Esophagus (tissue), 2 donors: ENCODE data around the gene DLX1. TPM values are rescaled to one million over a fixed set of nuclear protein-coding genes. Genes with fewer than 3 reads are reported as not detected.
"Not testable (repeated sequence)": the region's sequence is repeated elsewhere in the genome, so short reads cannot be mapped to it uniquely, and the experiment has no call there.

Experiments
- H3K27ac ChIP-seq, 2 donors: one replicate each; pipeline ENCODE4 v1.5.1; 2013; ENCODE audit warnings: low read depth in 2 of 2, mild to moderate bottlenecking in 2 of 2, inconsistent platforms in 1 of 2, low read length in 1 of 2, moderate library complexity in 1 of 2
- H3K27me3 ChIP-seq, 2 donors: one replicate each; pipeline ENCODE4 v1.6.1; 2013; ENCODE audit warnings: low read length in 2 of 2, control low read depth in 1 of 2, mild to moderate bottlenecking in 1 of 2; ENCODE audit not compliant: insufficient read depth in 2 of 2, control insufficient read depth in 1 of 2
- H3K36me3 ChIP-seq, 2 donors: one replicate each; pipeline ENCODE4 v1.6.1; 2013; ENCODE audit warnings: low read length in 1 of 2; ENCODE audit not compliant: control insufficient read depth in 2 of 2, insufficient read depth in 2 of 2
- H3K4me1 ChIP-seq, 2 donors: one replicate each; pipeline ENCODE4 v1.6.1; 2013; ENCODE audit warnings: low read length in 1 of 2; ENCODE audit not compliant: control insufficient read depth in 2 of 2, insufficient read depth in 2 of 2
- H3K4me3 ChIP-seq, 2 donors: one replicate each; pipeline ENCODE4 v1.5.1; 2013; ENCODE audit warnings: low read length in 2 of 2, mild to moderate bottlenecking in 2 of 2, low read depth in 1 of 2, moderate library complexity in 1 of 2
- H3K9me3 ChIP-seq, 2 donors: one replicate each; pipeline ENCODE4 v1.6.1; 2013; ENCODE audit warnings: mild to moderate bottlenecking in 2 of 2, low read depth in 1 of 2, low read length in 1 of 2, moderate library complexity in 1 of 2; ENCODE audit not compliant: control insufficient read depth in 2 of 2, insufficient read depth in 1 of 2
- WGBS, 2 donors: extraction: QIAGEN DNeasy Blood & Tissue Kit; methylation state at CpG; one replicate each; pipeline ENCODE4 v1.1.7; 2013; 5-methylcytosine and 5-hydroxymethylcytosine counted together
- polyA plus RNA-seq, 2 donors: library from polyadenylated mRNA; stranded (reverse); fragments of 200-250 nt; gene quantifications; one replicate each; pipeline ENCODE4 v1.2.3, GENCODE V29; 2013
- donor health status: healthy with polysubstance abuse.
- donor health status: Bipolar disorder and iron deficiency.

The DLX1 gene
- polyA plus RNA-seq, 2 donors, result 0.02 to 0.06 TPM

GRCh38 chr2:172062402-172063004, 22.8 kb upstream of the DLX1 start:
- Histone ChIP-seq H3K27ac (no peak overlapping the region), H3K9me3 (no peaks in the 10 kb centered on the region), H3K4me1 (no peaks in the 10 kb centered on the region), H3K4me3 (no peak overlapping the region), H3K27me3 (no peaks in the 10 kb centered on the region), H3K36me3 (no peaks in the 10 kb centered on the region)
- WGBS, 2 donors, result 91 to 95% methylated on average over 1 of the region's 1 CpG

DNA sequence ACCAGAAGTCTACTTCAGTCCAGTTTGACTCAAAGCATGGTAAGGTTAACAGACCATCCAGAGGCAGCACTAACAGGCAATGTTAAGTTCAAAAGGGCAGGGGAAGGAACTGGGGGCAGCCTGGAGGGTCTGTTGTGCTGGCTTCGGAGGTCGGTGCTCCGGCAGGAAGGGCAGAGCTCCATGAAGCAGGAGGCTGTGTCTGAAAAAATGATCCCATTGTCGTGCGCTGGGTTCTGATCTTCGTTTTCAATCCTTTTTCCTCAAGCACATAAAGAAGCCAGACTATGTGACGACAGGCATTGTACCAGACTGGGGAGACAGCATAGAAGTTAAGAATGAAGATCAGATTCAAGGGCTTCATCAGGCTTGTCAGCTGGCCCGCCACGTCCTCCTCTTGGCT, 21.9 kb upstream of the DLX1 start:
- Histone ChIP-seq H3K27ac (no peak overlapping the region), H3K36me3 (no peaks in the 10 kb centered on the region), H3K4me3 (no peak overlapping the region), H3K9me3 (no peaks in the 10 kb centered on the region), H3K27me3 (no peaks in the 10 kb centered on the region), H3K4me1 (no peaks in the 10 kb centered on the region)
- WGBS, 2 donors, result 93% methylated on average over 9 of the region's 9 CpGs

- H3K27me3 ChIP-seq, result no peaks in the 10 kb centered on the region
- no peaks in the 10 kb centered on the region for H3K9me3 ChIP-seq
- no peaks in the 10 kb centered on the region for H3K36me3 ChIP-seq
- H3K27ac ChIP-seq, result no peak overlapping the region
- H3K4me3 ChIP-seq, result no peak overlapping the region
- no peaks in the 10 kb centered on the region for H3K4me1 ChIP-seq
- 83 to 89% methylated on average over 4 of the region's 4 CpGs for WGBS, 2 donors
Observed at GRCh38 chr2:172065111-172065510, 20.2 kb upstream of the DLX1 start.

- Histone ChIP-seq H3K4me1 (no peaks in the 10 kb centered on the region), H3K27ac (no peak overlapping the region), H3K9me3 (no peaks in the 10 kb centered on the region), H3K36me3 (no peaks in the 10 kb centered on the region), H3K27me3 (no peaks in the 10 kb centered on the region), H3K4me3 (no peak overlapping the region)
- WGBS, 2 donors, result 79 to 88% methylated on average over 4 of the region's 4 CpGs
Observed at GRCh38 chr2:172066394-172066886, 18.9 kb upstream of the DLX1 start.

- WGBS, 2 donors, result 97 to 98% methylated on average over 4 of the region's 4 CpGs
- not testable (repeated sequence) for H3K27me3 ChIP-seq, H3K9me3 ChIP-seq, H3K4me1 ChIP-seq, H3K27ac ChIP-seq, H3K36me3 ChIP-seq, H3K4me3 ChIP-seq
Observed at GRCh38 chr2:172067905-172068304, 17.4 kb upstream of the DLX1 start.

DNA sequence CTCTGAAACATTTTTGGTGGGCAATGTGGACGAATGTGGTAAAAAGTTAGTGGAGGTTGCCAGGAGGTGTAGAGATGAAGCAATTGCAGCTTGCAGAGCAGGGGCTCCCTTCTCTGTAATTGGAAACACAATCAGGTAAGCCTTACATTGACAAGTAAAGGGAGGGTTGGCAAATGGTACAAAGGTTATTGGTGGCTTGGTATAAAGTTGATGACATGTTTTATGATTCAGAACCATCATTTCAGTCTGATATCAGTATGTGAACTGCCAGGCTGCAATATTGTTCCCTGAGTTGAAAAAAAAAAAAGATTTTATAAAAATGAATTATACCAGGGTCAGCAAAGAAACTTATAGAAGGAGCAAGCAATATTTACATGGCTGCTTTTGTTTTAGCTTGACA, 14.4 kb upstream of the DLX1 start:
- no peaks in the 10 kb centered on the region for H3K9me3 ChIP-seq
- H3K36me3 ChIP-seq, result no peaks in the 10 kb centered on the region
- WGBS, 2 donors, result 82 to 88% methylated on average over 1 of the region's 1 CpG
- no peak overlapping the region for H3K27ac ChIP-seq
- H3K4me3 ChIP-seq, result no peak overlapping the region
- H3K4me1 ChIP-seq, result no peaks in the 10 kb centered on the region
- no peaks in the 10 kb centered on the region for H3K27me3 ChIP-seq

DNA sequence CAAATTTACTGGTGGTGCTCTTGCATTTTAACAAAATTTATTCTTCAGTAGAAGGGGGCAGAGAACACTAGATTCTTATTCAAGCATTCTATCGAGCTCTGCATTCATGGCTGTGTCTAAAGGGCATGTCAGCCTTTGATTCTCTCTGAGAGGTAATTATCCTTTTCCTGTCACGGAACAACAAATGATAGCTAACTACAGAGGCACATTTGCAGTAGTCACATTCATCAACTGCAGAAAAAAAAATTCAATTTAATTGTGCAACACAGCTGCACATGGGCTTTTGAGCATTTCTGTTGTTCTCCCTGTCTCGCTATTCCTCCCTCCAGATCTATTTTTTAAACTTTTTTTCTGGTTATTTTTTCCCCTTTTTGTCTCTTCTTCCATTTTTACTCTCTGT, 13.0 kb upstream of the DLX1 start:
- H3K27me3 ChIP-seq, result no peaks in the 10 kb centered on the region
- no peaks in the 10 kb centered on the region for H3K36me3 ChIP-seq
- WGBS, 2 donors, result 89 to 92% methylated on average over 3 of the region's 3 CpGs
- H3K9me3 ChIP-seq, result no peaks in the 10 kb centered on the region
- H3K4me3 ChIP-seq, result no peak overlapping the region
- no peaks in the 10 kb centered on the region for H3K4me1 ChIP-seq
- H3K27ac ChIP-seq, result no peak overlapping the region

DNA sequence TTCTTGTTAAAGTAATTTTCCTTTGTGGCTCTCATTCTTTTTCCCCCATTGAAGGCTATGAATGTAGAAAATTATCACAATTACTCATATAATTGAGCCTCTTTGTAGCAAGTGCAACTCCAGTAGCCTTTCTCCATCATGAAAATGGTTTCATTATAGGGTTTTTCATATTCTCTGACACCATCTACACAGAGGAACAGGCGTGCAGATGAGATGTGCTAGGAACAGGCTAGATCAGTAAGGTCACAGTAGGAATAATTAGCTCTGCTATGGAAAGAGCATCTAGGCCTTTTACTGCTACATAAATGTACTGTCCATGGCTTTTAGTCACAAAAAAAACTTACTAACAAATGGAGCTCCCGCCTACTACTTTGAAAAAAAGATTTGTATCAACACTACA, 12.6 kb upstream of the DLX1 start:
- no peaks in the 10 kb centered on the region for H3K4me1 ChIP-seq
- H3K4me3 ChIP-seq, result no peak overlapping the region
- H3K36me3 ChIP-seq, result no peaks in the 10 kb centered on the region
- H3K9me3 ChIP-seq, result no peaks in the 10 kb centered on the region
- H3K27ac ChIP-seq, result no peak overlapping the region
- H3K27me3 ChIP-seq, result no peaks in the 10 kb centered on the region
- WGBS, 2 donors, result 97 to 98% methylated on average over 2 of the region's 2 CpGs

- H3K4me3 ChIP-seq, result no peak overlapping the region
- no peaks in the 10 kb centered on the region for H3K4me1 ChIP-seq
- WGBS, 2 donors, result 95 to 96% methylated on average over 4 of the region's 4 CpGs
Observed at GRCh38 chr2:172073518-172073917, 11.8 kb upstream of the DLX1 start.

GRCh38 chr2:172074254-172074653, 11.1 kb upstream of the DLX1 start:
- no peaks in the 10 kb centered on the region for H3K9me3 ChIP-seq
- H3K36me3 ChIP-seq, result no peaks in the 10 kb centered on the region
- H3K4me3 ChIP-seq, result no peak overlapping the region
- H3K27me3 ChIP-seq, result no peaks in the 10 kb centered on the region
- H3K4me1 ChIP-seq, result no peaks in the 10 kb centered on the region
- no peak overlapping the region for H3K27ac ChIP-seq
- 97 to 98% methylated on average over 1 of the region's 1 CpG for WGBS, 2 donors

More at GRCh38 chr2:172073518-172073917, 11.8 kb upstream of the DLX1 start:
- Histone ChIP-seq H3K27me3 (no peaks in the 10 kb centered on the region), H3K27ac (no peak overlapping the region), H3K36me3 (no peaks in the 10 kb centered on the region), H3K9me3 (no peaks in the 10 kb centered on the region)
